Measurements from ENCODE around the gene NDRG2. TPM values are rescaled to one million over a fixed set of nuclear protein-coding genes. Genes with fewer than 3 reads are reported as not detected.

The NDRG2 gene
- total RNA-seq, 1 donor from 2014 or later = 11.8 TPM

- peaks cover 35% of the 10 kb centered on the region for H3K4me1 Mint-ChIP-seq (ENCODE audit: low read depth, unreplicated experiment)
- no peak for FAIRE-seq
- no peak for DNase-seq (ENCODE audit: low read depth)
Observed at GRCh38 chr14:21043974-21044618, 19.2 kb upstream of the NDRG2 start.

GRCh38 chr14:21043387-21043973 lies 18.6 kb upstream of the NDRG2 start:
- Histone ChIP-seq H3K4me2 (ENCODE audit: low read length) (no peak overlapping the region), H4K20me1 (ENCODE audit: insufficient read depth, low read length) (no peaks in the 10 kb centered on the region), H3K27me3 (ENCODE audit: insufficient read depth, low read length) (peaks cover 10% of the 10 kb centered on the region), H3K9ac (ENCODE audit: low read length) (no peak overlapping the region), H3K4me1 (ENCODE audit: insufficient read depth, low read length) (no peaks in the 10 kb centered on the region), H3K79me2 (ENCODE audit: insufficient read depth, low read length) (no peaks in the 10 kb centered on the region), H2AFZ (ENCODE audit: low read depth, low read length) (no peak overlapping the region), H3K9me3 (ENCODE audit: insufficient read depth, low read depth, low read length) (no peaks in the 10 kb centered on the region), H3K27ac (ENCODE audit: low read depth, low read length) (no peak overlapping the region), H3K4me3 (ENCODE audit: insufficient read depth, low read depth, low read length) (no peak overlapping the region), H3K36me3 (ENCODE audit: insufficient read depth, low read length) (no peaks in the 10 kb centered on the region)
- Mint-ChIP-seq H3K4me1 (ENCODE audit: low read depth, unreplicated experiment) (peaks cover 36% of the 10 kb centered on the region), H3K27ac (ENCODE audit: unreplicated experiment) (no peak overlapping the region), H3K4me3 (ENCODE audit: unreplicated experiment) (no peak overlapping the region), H3K27me3 (ENCODE audit: low read depth, unreplicated experiment) (peaks cover 18% of the 10 kb centered on the region), H3K9me3 (ENCODE audit: unreplicated experiment) (peaks cover 6% of the 10 kb centered on the region), H3K36me3 (ENCODE audit: low read depth, unreplicated experiment) (peaks cover 2% of the 10 kb centered on the region)
- DNase-seq (ENCODE audit: low read depth) (no peak), FAIRE-seq (no peak)
- TF ChIP-seq EZH2 (IDR thresholded peaks at IDR 0.05; ENCODE audit: insufficient read depth, low read length) = no peak
- TF ChIP-seq CTCF (IDR thresholded peaks at IDR 0.05; ENCODE audit: insufficient read depth, low read depth, low read length) = no peak

More at GRCh38 chr14:21043974-21044618, 19.2 kb upstream of the NDRG2 start:
- Mint-ChIP-seq H3K27me3 (ENCODE audit: low read depth, unreplicated experiment) (peaks cover 18% of the 10 kb centered on the region), H3K27ac (ENCODE audit: unreplicated experiment) (no peak overlapping the region), H3K36me3 (ENCODE audit: low read depth, unreplicated experiment) (peaks cover 2% of the 10 kb centered on the region), H3K4me3 (ENCODE audit: unreplicated experiment) (no peak overlapping the region), H3K9me3 (ENCODE audit: unreplicated experiment) (peaks cover 9% of the 10 kb centered on the region)
- H3K9me3 ChIP-seq (ENCODE audit: insufficient read depth, low read depth, low read length) = no peaks in the 10 kb centered on the region
- no peaks in the 10 kb centered on the region for H3K79me2 ChIP-seq (ENCODE audit: insufficient read depth, low read length)
- no peaks in the 10 kb centered on the region for H4K20me1 ChIP-seq (ENCODE audit: insufficient read depth, low read length)
- H3K4me1 ChIP-seq (ENCODE audit: insufficient read depth, low read length) = no peaks in the 10 kb centered on the region
- H3K4me3 ChIP-seq (ENCODE audit: insufficient read depth, low read depth, low read length) = no peak overlapping the region
- H3K9ac ChIP-seq (ENCODE audit: low read length) = no peak overlapping the region
- no peaks in the 10 kb centered on the region for H3K36me3 ChIP-seq (ENCODE audit: insufficient read depth, low read length)
- no peak overlapping the region for H3K4me2 ChIP-seq (ENCODE audit: low read length)
- H3K27ac ChIP-seq (ENCODE audit: low read depth, low read length) = no peak overlapping the region
- TF ChIP-seq CTCF (IDR thresholded peaks at IDR 0.05; ENCODE audit: insufficient read depth, low read depth, low read length) = no peak
- TF ChIP-seq EZH2 (IDR thresholded peaks at IDR 0.05; ENCODE audit: insufficient read depth, low read length) = no peak
- H3K27me3 ChIP-seq (ENCODE audit: insufficient read depth, low read length) = peaks cover 10% of the 10 kb centered on the region
- H2AFZ ChIP-seq (ENCODE audit: low read depth, low read length) = no peak overlapping the region

- TF ChIP-seq EZH2 (IDR thresholded peaks at IDR 0.05; ENCODE audit: insufficient read depth, low read length) (no peak), CTCF (IDR thresholded peaks at IDR 0.05; ENCODE audit: insufficient read depth, low read depth, low read length) (no peak)
- no peaks in the 10 kb centered on the region for H4K20me1 ChIP-seq (ENCODE audit: insufficient read depth, low read length)
- H3K4me3 Mint-ChIP-seq (ENCODE audit: unreplicated experiment) = no peak overlapping the region
- no peak overlapping the region for H2AFZ ChIP-seq (ENCODE audit: low read depth, low read length)
- H3K9ac ChIP-seq (ENCODE audit: low read length) = no peak overlapping the region
- no peaks in the 10 kb centered on the region for H3K36me3 ChIP-seq (ENCODE audit: insufficient read depth, low read length)
- no peak overlapping the region for H3K27ac Mint-ChIP-seq (ENCODE audit: unreplicated experiment)
- no peaks in the 10 kb centered on the region for H3K4me1 ChIP-seq (ENCODE audit: insufficient read depth, low read length)
- peaks cover 6% of the 10 kb centered on the region for H3K9me3 Mint-ChIP-seq (ENCODE audit: unreplicated experiment)
- H3K4me2 ChIP-seq (ENCODE audit: low read length) = no peak overlapping the region
- H3K27me3 Mint-ChIP-seq (ENCODE audit: low read depth, unreplicated experiment) = peaks cover 18% of the 10 kb centered on the region
- H3K36me3 Mint-ChIP-seq (ENCODE audit: low read depth, unreplicated experiment) = peaks cover 2% of the 10 kb centered on the region
- FAIRE-seq (no peak), DNase-seq (ENCODE audit: low read depth) (no peak)
- peaks cover 35% of the 10 kb centered on the region for H3K4me1 Mint-ChIP-seq (ENCODE audit: low read depth, unreplicated experiment)
- no peak overlapping the region for H3K27ac ChIP-seq (ENCODE audit: low read depth, low read length)
- peaks cover 10% of the 10 kb centered on the region for H3K27me3 ChIP-seq (ENCODE audit: insufficient read depth, low read length)
- no peak overlapping the region for H3K4me3 ChIP-seq (ENCODE audit: insufficient read depth, low read depth, low read length)
- no peaks in the 10 kb centered on the region for H3K79me2 ChIP-seq (ENCODE audit: insufficient read depth, low read length)
- H3K9me3 ChIP-seq (ENCODE audit: insufficient read depth, low read depth, low read length) = no peaks in the 10 kb centered on the region
Observed at GRCh38 chr14:21042918-21043317, 18.1 kb upstream of the NDRG2 start.
